NB4 (cell line): ENCODE data around the gene NHEJ1.

Source experiments
- DNase-seq: peaks from one replicate; pipeline ENCODE4 v3.0.0; 2010; ENCODE audit warnings: low read depth
- H3K4me3 ChIP-seq: one replicate; pipeline ENCODE4 v1.5.1; 2011; ENCODE audit warnings: mild to moderate bottlenecking, low read depth, low read length, moderate library complexity
- MYC ChIP-seq: IDR thresholded peaks from 2 replicates; pipeline ENCODE4 v1.6.1; 2011; ENCODE audit warnings: low read depth, low read length
- POLR2A ChIP-seq: IDR thresholded peaks from 2 replicates; pipeline ENCODE4 v1.6.1; 2011; ENCODE audit warnings: mild to moderate bottlenecking; ENCODE audit not compliant: insufficient read length; ENCODE audit errors: extremely low read depth
- TF ChIP-seq, protein P1 (sequence below): IDR thresholded peaks from 2 replicates; pipeline ENCODE4 v1.6.1; 2011; ENCODE audit warnings: low read depth, low read length
- TF ChIP-seq, protein P2 (sequence below): IDR thresholded peaks from one replicate; pipeline ENCODE4 v1.5.1; 2012; ENCODE audit warnings: low read depth, low read length

Gene NHEJ1

DNA sequence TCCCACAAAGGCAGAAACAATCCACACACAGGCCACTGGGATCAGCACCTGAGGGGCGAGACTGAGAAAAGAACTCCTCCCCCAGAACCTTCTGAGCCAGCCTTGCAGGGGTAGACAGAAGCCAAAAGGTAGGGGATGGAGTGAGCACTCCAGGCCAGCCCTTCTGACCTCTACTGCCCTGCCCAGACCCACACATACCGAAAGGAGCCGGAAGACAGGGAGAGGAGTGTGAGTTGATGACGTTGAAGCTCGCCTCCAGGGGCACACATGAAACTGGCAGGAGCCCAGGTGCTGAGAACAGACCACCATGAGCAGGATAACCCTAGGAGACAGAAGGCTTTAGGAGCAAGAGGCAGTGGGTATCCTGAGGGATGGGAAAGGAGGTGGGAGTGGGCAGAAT, 7.4 kb upstream of the NHEJ1 start:
- H3K4me3 ChIP-seq, result no peak overlapping the region
- no peak for DNase-seq
- TF ChIP-seq MYC, result no peak
- TF ChIP-seq, protein P1, sequence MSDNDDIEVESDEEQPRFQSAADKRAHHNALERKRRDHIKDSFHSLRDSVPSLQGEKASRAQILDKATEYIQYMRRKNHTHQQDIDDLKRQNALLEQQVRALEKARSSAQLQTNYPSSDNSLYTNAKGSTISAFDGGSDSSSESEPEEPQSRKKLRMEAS, result no peak
- TF ChIP-seq, protein P2, sequence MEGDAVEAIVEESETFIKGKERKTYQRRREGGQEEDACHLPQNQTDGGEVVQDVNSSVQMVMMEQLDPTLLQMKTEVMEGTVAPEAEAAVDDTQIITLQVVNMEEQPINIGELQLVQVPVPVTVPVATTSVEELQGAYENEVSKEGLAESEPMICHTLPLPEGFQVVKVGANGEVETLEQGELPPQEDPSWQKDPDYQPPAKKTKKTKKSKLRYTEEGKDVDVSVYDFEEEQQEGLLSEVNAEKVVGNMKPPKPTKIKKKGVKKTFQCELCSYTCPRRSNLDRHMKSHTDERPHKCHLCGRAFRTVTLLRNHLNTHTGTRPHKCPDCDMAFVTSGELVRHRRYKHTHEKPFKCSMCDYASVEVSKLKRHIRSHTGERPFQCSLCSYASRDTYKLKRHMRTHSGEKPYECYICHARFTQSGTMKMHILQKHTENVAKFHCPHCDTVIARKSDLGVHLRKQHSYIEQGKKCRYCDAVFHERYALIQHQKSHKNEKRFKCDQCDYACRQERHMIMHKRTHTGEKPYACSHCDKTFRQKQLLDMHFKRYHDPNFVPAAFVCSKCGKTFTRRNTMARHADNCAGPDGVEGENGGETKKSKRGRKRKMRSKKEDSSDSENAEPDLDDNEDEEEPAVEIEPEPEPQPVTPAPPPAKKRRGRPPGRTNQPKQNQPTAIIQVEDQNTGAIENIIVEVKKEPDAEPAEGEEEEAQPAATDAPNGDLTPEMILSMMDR, result no peak
- TF ChIP-seq POLR2A, result no peak

DNA sequence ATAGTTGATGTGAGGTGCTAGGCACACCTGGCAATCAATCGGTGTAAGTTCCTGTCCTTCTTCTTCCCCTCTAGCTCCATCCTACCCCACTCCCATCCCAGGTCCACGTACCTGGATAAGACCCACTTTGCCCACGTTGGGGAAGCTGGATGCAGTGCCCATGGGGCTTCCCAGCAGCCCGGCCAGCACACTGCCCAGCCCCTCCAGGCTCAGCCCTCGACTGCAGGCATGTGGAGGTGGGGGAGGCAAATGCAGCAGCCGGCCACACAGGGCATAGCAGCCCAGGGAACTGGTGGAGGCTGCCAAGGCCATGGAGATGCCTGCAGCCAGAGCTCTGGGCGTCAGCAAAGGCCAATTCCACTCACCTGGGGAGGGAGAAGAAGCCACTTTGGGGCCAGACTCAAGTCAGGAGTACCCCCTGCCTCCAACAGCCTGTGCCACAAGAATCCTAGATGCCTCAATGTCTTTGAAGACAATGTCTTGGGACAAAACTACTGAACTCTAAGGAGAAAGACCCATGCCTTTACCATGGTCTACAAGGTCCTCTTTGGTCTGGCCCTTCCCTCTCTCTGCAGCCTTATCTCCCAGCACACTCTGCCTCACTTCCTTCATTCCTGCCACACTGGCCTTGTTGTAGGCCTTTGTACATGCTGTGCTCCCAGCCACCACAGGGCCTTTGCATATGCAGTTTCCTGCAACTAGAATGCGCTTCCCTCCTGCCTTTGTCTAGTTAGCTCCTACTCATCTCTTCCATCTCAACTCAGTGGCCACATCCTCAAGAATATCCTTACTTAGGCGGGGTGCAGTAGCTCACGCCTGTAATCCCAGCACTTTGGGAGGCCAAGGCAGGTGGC, 4.7 kb upstream of the NHEJ1 start:
- DNase-seq, result no peak
- H3K4me3 ChIP-seq, result no peak overlapping the region
- TF ChIP-seq, protein P1, result no peak
- TF ChIP-seq, protein P2, result no peak
- TF ChIP-seq MYC (no peak), POLR2A (no peak)

DNA sequence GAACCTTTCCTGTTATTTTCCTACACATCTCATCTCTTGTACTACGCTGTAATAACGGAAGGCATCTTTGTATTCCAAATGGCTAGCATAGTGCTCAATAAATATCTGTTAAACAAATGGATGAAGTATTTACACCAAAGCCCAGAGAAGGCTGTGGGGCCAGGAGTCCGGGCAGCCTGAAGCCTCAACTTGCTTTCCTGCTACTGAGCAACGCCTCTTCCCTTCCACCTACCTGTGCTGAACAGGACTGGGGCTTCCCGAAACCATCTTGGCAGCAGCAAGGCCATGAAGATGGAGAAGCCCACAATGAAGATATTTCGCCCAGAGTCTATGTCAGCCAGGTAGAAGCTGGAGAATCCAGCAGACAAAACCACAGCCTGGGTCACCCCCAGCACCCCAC, 2.5 kb upstream of the NHEJ1 start:
- DNase-seq, result no peak
- no peak for TF ChIP-seq MYC
- TF ChIP-seq, protein P1, result no peak
- no peak overlapping the region for H3K4me3 ChIP-seq

DNA sequence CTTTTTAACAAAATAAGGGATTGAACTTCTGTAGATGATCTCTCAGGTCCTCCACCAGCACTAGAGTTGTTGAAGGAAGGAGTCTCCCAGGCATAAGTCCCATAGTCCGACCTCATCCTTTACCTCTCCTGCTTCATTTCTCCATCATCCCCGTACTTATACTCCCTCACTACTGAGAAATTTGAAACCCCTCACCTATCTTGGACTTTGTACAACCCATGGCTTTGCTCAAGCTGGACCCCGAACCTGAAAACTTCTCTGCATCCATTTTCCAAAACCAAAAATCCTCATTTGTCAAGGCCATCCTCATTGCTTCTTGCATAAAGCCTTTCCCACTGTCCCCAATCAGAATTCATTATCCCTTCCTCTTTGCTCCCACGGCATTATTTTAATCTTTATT, 482 bp upstream of the NHEJ1 start:
- TF ChIP-seq, protein P1, result no peak
- TF ChIP-seq MYC (no peak), POLR2A (no peak)
- TF ChIP-seq, protein P2, result no peak
- no peak for DNase-seq
- H3K4me3 ChIP-seq, result peak overlapping the region; percentile 67

DNA sequence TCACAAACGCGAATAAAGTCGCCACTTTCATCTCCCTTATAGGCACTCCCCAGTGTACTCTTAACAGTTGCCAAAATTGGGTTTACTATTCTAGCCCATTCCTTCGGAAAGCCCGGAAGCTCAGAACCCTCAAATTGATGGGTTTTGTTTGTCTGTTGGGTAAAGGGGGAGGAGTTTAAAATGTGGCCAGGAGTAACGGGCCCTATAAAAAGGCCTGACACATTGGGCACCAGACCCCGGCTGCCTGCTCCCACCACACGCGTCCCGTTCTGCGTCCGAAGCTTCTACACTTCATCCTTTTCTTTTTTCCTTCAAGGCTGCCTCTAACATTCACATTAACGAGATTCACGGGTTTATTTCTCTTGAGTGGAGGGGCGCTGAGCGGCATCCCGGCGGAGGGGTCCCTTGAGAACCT, 837 bp downstream of the NHEJ1 start:
- no peak for TF ChIP-seq MYC
- TF ChIP-seq, protein P1, result no peak
- TF ChIP-seq, protein P2, result no peak
- no peak for TF ChIP-seq POLR2A
- H3K4me3 ChIP-seq, result peak overlapping the region; percentile 67
- no peak for DNase-seq

DNA sequence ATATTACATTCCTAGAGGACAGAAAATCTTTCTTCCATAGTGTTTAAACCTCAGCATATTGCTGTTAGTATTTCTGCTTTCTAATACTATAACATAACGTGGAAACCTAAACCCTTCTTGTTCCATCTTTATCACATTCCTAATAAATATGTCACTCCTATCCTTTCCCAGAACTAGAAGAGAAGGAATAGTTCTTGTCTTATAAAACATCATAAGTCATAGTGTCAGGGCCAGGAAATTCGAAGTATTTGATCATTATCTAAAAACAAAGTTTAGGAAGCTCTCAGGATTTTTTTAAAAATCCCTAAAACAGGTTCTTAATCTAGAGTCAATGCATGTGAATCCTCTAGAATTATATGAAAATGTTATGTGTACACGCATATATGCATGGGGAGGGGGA, 2.0 kb downstream of the NHEJ1 start:
- H3K4me3 ChIP-seq, result no peak overlapping the region
- no peak for DNase-seq
- no peak for TF ChIP-seq POLR2A
